Hepatocyte (in vitro differentiated cells): ENCODE data around the gene AMOTL1.

ENCODE experiments used
- EZH2 ChIP-seq: fragments of 200-600 bp; sonication (generic); IDR thresholded peaks from 2 replicates; pipeline ENCODE4 v1.6.1; 2016; ENCODE audit warnings: antibody characterized with exemption, mild to moderate bottlenecking, borderline replicate concordance
- TF ChIP-seq, protein P1 (sequence below): fragments of 200-600 bp; sonication (generic); IDR thresholded peaks from 2 replicates; pipeline ENCODE4 v1.5.1; 2016; ENCODE audit warnings: antibody characterized with exemption, mild to moderate bottlenecking; ENCODE audit not compliant: poor library complexity

DNA sequence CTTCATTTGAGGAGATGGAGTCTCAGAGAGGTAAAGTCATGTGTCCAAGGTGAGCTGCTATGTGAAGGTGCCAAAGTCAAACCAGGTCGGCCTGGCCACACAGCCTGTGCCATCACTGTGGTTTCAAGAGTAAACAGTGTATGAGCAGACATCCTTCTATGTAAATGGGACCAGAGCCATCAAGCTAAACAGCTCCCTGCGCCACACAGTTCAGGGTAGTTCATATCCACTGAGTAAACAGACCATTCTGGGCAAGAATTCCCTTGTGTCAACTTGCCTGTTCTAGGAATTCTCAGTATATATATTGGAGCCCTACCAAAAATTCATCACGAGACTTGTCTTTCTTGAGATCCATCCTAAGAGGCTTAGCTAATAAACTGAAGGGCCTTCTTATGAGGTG, 77.5 kb downstream of the AMOTL1 start:
- TF ChIP-seq, protein P1, sequence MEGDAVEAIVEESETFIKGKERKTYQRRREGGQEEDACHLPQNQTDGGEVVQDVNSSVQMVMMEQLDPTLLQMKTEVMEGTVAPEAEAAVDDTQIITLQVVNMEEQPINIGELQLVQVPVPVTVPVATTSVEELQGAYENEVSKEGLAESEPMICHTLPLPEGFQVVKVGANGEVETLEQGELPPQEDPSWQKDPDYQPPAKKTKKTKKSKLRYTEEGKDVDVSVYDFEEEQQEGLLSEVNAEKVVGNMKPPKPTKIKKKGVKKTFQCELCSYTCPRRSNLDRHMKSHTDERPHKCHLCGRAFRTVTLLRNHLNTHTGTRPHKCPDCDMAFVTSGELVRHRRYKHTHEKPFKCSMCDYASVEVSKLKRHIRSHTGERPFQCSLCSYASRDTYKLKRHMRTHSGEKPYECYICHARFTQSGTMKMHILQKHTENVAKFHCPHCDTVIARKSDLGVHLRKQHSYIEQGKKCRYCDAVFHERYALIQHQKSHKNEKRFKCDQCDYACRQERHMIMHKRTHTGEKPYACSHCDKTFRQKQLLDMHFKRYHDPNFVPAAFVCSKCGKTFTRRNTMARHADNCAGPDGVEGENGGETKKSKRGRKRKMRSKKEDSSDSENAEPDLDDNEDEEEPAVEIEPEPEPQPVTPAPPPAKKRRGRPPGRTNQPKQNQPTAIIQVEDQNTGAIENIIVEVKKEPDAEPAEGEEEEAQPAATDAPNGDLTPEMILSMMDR: no peak
- TF ChIP-seq EZH2: no peak
